ENCODE data around the gene PTPRZ1.

The PTPRZ1 gene

GRCh38 chr7:122059542-122059941, 186.6 kb downstream of the PTPRZ1 start:
- DNase-seq, result no peak

GRCh38 chr7:122063146-122063545, 190.2 kb downstream of the PTPRZ1 start:
- no peak for DNase-seq

GRCh38 chr7:122064971-122065370, 192.0 kb downstream of the PTPRZ1 start:
- DNase-seq, result no peak

- no peak for DNase-seq
Measured at GRCh38 chr7:122067077-122067476, 194.1 kb downstream of the PTPRZ1 start.

- no peak for DNase-seq
Measured at GRCh38 chr7:122068046-122068445, 195.1 kb downstream of the PTPRZ1 start.

GRCh38 chr7:122068999-122069398, 196.0 kb downstream of the PTPRZ1 start:
- DNase-seq, result no peak

- DNase-seq, result no peak
Measured at GRCh38 chr7:122070062-122070461, 197.1 kb downstream of the PTPRZ1 start.

- DNase-seq, result no peak
Measured at GRCh38 chr7:122070834-122071233, 197.9 kb downstream of the PTPRZ1 start.

GRCh38 chr7:122072272-122072671, 199.3 kb downstream of the PTPRZ1 start:
- no peak for DNase-seq

- no peak for DNase-seq
Measured at GRCh38 chr7:122072924-122073599, 200.1 kb downstream of the PTPRZ1 start.

GRCh38 chr7:122073635-122074034, 200.7 kb downstream of the PTPRZ1 start:
- no peak for DNase-seq

GRCh38 chr7:122082160-122082559, 209.2 kb downstream of the PTPRZ1 start:
- DNase-seq, result no peak

- DNase-seq, result no peak
Measured at GRCh38 chr7:122082670-122083069, 209.7 kb downstream of the PTPRZ1 start.

GRCh38 chr7:122092964-122093797, 220.2 kb downstream of the PTPRZ1 start:
- no peak for DNase-seq

- DNase-seq, result no peak
Measured at GRCh38 chr7:122094549-122094948, 221.6 kb downstream of the PTPRZ1 start.

- DNase-seq, result no peak
Measured at GRCh38 chr7:122095642-122096041, 222.7 kb downstream of the PTPRZ1 start.

GRCh38 chr7:122100021-122100420, 227.1 kb downstream of the PTPRZ1 start:
- DNase-seq, result no peak

GRCh38 chr7:122103064-122103463, 230.1 kb downstream of the PTPRZ1 start:
- DNase-seq, result no peak
